ENCODE data around the gene CIP2A. TPM values are rescaled to one million over a fixed set of nuclear protein-coding genes. Genes with fewer than 3 reads are reported as not detected.

CIP2A gene
- polyA plus RNA-seq, 1 donor from 2014 or later = 29.3 TPM

GRCh38 chr3:108565506-108565905 lies 23.7 kb downstream of the CIP2A start:
- H3K79me2 ChIP-seq (replicated peaks; ENCODE audit: insufficient read depth, low read length) = no peaks in the 10 kb centered on the region
- H3F3A ChIP-seq (ENCODE audit: insufficient read depth, low read length, poor library complexity, severe bottlenecking) = no peaks in the 10 kb centered on the region
- no peak overlapping the region for H3K9ac ChIP-seq (ENCODE audit: low read length)
- H3K27ac ChIP-seq (ENCODE audit: low read length) = no peak overlapping the region
- no peaks in the 10 kb centered on the region for H3K9me2 ChIP-seq (ENCODE audit: insufficient read depth, low read length)
- no peaks in the 10 kb centered on the region for H3K9me3 ChIP-seq (ENCODE audit: low read length)
- TF ChIP-seq RAD21 (conservative IDR thresholded peaks at IDR 0.05) (no peak), EP300 (conservative IDR thresholded peaks at IDR 0.05; ENCODE audit: poor library complexity, severe bottlenecking) (no peak)
- no peaks in the 10 kb centered on the region for H3K27me3 ChIP-seq (ENCODE audit: insufficient read depth, low read depth, low read length)
- no peak overlapping the region for H3K4me2 ChIP-seq (ENCODE audit: low read length)
- no peak overlapping the region for H3K4me3 ChIP-seq (ENCODE audit: low read length)
- no peaks in the 10 kb centered on the region for H3K36me3 ChIP-seq (ENCODE audit: insufficient read depth, low read length)
- H2AFZ ChIP-seq (ENCODE audit: low read depth, low read length) = no peak overlapping the region
- H4K20me1 ChIP-seq (ENCODE audit: insufficient read depth) = no peaks in the 10 kb centered on the region

GRCh38 chr3:108564564-108564963 lies 24.7 kb downstream of the CIP2A start:
- H2AFZ ChIP-seq (ENCODE audit: low read depth, low read length) = no peak overlapping the region
- H3K9ac ChIP-seq (ENCODE audit: low read length) = no peak overlapping the region
- no peaks in the 10 kb centered on the region for H4K20me1 ChIP-seq (ENCODE audit: insufficient read depth)
- no peaks in the 10 kb centered on the region for H3K9me2 ChIP-seq (ENCODE audit: insufficient read depth, low read length)
- H3K27me3 ChIP-seq (ENCODE audit: insufficient read depth, low read depth, low read length) = no peaks in the 10 kb centered on the region
- no peak overlapping the region for H3K4me2 ChIP-seq (ENCODE audit: low read length)
- no peaks in the 10 kb centered on the region for H3F3A ChIP-seq (ENCODE audit: insufficient read depth, low read length, poor library complexity, severe bottlenecking)
- H3K36me3 ChIP-seq (ENCODE audit: insufficient read depth, low read length) = no peaks in the 10 kb centered on the region
- TF ChIP-seq RAD21 (conservative IDR thresholded peaks at IDR 0.05) = no peak
- TF ChIP-seq POLR2AphosphoS5 (IDR thresholded peaks at IDR 0.05) = no peak
- no peak for TF ChIP-seq MXI1 (conservative IDR thresholded peaks at IDR 0.05; ENCODE audit: poor library complexity, severe bottlenecking)
- no peak for TF ChIP-seq REST (IDR thresholded peaks at IDR 0.05; ENCODE audit: borderline replicate concordance)
- no peak for TF ChIP-seq SMC3 (conservative IDR thresholded peaks at IDR 0.05; ENCODE audit: poor library complexity)
- no peak for TF ChIP-seq CTCF (IDR thresholded peaks at IDR 0.05; ENCODE audit: poor library complexity, severe bottlenecking)
- TF ChIP-seq EZH2 (IDR thresholded peaks at IDR 0.05; ENCODE audit: borderline replicate concordance, insufficient read depth, low read length, poor library complexity, severe bottlenecking) = no peak
- no peak for TF ChIP-seq TAF1 (IDR thresholded peaks at IDR 0.05; ENCODE audit: low read depth)
- no peak for TF ChIP-seq EP300 (conservative IDR thresholded peaks at IDR 0.05; ENCODE audit: poor library complexity, severe bottlenecking)
- no peak overlapping the region for H3K27ac ChIP-seq (ENCODE audit: low read length)
- H3K4me3 ChIP-seq (ENCODE audit: low read length) = no peak overlapping the region
- H3K9me3 ChIP-seq (ENCODE audit: low read length) = no peaks in the 10 kb centered on the region
- H3K79me2 ChIP-seq (replicated peaks; ENCODE audit: insufficient read depth, low read length) = no peaks in the 10 kb centered on the region

GRCh38 chr3:108562565-108562964 lies 26.7 kb downstream of the CIP2A start:
- no peak overlapping the region for H2AFZ ChIP-seq (ENCODE audit: low read depth, low read length)
- H3F3A ChIP-seq (ENCODE audit: insufficient read depth, low read length, poor library complexity, severe bottlenecking) = no peaks in the 10 kb centered on the region
- TF ChIP-seq POLR2AphosphoS5 (IDR thresholded peaks at IDR 0.05) (no peak), RAD21 (conservative IDR thresholded peaks at IDR 0.05) (no peak), CTCF (IDR thresholded peaks at IDR 0.05; ENCODE audit: poor library complexity, severe bottlenecking) (no peak), REST (IDR thresholded peaks at IDR 0.05; ENCODE audit: borderline replicate concordance) (no peak), EP300 (conservative IDR thresholded peaks at IDR 0.05; ENCODE audit: poor library complexity, severe bottlenecking) (no peak), MXI1 (conservative IDR thresholded peaks at IDR 0.05; ENCODE audit: poor library complexity, severe bottlenecking) (no peak), SMC3 (conservative IDR thresholded peaks at IDR 0.05; ENCODE audit: poor library complexity) (no peak), EZH2 (IDR thresholded peaks at IDR 0.05; ENCODE audit: borderline replicate concordance, insufficient read depth, low read length, poor library complexity, severe bottlenecking) (no peak), TAF1 (IDR thresholded peaks at IDR 0.05; ENCODE audit: low read depth) (no peak)
- H3K9me3 ChIP-seq (ENCODE audit: low read length) = no peaks in the 10 kb centered on the region
- H3K27me3 ChIP-seq (ENCODE audit: insufficient read depth, low read depth, low read length) = no peaks in the 10 kb centered on the region
- no peaks in the 10 kb centered on the region for H3K9me2 ChIP-seq (ENCODE audit: insufficient read depth, low read length)
- no peak overlapping the region for H3K27ac ChIP-seq (ENCODE audit: low read length)
- no peaks in the 10 kb centered on the region for H3K36me3 ChIP-seq (ENCODE audit: insufficient read depth, low read length)
- no peaks in the 10 kb centered on the region for H4K20me1 ChIP-seq (ENCODE audit: insufficient read depth)
- no peaks in the 10 kb centered on the region for H3K79me2 ChIP-seq (replicated peaks; ENCODE audit: insufficient read depth, low read length)
- H3K4me3 ChIP-seq (ENCODE audit: low read length) = no peak overlapping the region
- H3K4me2 ChIP-seq (ENCODE audit: low read length) = no peak overlapping the region
- H3K9ac ChIP-seq (ENCODE audit: low read length) = no peak overlapping the region
